ENCODE results near the gene DNAH17.

The DNAH17 gene

DNA sequence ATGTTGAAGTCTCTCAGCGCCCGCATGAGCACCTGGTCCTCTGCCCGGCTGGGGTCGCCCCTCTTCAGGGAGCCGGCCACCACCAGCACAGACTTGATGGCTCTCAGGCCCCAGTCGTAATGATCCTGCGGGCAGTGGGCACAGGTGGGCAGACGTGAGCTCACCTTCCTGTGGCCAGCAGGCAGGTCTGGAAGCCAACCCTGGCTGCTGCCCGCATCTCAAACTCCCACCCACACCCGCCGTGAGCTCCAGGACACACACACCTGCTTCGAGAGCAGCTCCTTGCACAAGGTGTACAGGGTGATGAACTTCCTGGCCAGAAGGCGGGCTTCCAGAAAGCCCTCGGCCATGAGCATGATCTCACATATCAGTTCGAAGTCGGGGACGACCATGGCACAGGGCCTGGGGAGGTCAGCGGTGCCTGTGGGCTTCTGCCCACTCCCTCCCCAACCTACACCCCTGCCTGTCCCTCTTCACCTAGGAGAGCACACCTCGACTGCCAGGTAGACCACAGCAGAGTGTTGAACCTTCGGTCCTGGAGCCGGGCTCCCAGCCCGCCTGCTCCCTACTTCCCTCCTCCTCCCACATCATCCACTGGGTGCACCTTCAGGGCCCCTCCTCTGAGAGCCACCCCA lies 82.4 kb downstream of the DNAH17 start:
- DNase-seq = no peak

DNA sequence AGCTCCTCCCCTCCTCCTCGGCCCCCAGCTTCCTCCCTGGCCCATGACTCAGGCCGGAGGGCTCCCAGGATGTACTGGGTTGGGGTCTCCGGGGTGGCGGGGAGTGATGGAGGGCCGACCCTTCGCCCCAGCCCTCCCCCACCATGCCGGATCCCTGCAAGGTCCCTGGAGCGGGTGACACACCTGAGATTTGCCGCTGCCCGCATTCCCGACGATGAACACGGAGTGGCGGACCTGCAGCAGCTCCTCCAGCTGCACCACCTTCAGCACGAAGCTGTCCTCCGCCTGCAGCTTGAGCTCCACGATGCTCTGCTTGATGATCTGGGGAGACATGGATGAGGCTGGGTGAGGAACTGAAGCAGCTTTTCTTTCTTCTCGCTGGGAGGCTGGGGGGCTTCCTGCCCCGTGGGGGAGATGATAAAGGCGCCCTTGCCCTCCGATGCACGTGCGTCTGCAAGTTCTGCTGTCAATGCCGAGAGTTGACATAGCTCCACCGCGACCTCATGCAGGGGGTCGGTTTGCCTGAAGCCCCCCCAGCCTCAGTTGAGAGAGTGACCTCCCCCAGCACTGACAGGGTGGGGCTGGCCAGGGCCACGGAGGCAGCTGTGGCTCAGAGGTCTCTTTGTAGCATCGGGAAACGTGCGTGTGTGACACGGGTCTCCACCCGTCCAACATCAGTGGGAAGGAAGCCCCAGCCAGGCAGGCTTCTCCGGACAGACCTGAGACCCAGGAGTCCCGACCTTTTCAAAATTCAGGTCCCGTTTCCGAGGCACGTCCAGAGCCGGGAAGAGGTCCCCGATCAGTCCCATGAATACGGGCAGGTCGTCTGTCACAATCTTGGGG lies 83.1 kb downstream of the DNAH17 start:
- DNase-seq = no peak

DNA sequence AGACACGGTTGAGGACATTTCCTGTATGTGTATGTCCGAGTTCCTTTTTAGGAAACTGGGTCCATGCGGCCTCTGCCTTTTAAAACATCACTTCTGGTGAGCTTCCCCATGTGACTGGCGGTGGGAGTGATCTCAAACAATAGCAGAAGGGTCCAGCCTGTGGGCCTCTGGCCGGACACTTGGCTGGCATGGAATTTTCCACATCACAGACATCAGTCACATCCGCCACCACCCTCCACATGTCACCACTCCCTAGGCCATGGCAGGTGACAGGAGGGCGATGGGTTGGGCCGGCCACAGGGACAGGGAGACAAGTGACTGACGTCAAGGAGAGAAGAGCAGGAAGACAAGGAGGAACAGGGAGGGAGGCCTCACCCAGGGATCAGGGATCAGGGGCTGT lies 83.7 kb downstream of the DNAH17 start:
- no peak for DNase-seq

DNA sequence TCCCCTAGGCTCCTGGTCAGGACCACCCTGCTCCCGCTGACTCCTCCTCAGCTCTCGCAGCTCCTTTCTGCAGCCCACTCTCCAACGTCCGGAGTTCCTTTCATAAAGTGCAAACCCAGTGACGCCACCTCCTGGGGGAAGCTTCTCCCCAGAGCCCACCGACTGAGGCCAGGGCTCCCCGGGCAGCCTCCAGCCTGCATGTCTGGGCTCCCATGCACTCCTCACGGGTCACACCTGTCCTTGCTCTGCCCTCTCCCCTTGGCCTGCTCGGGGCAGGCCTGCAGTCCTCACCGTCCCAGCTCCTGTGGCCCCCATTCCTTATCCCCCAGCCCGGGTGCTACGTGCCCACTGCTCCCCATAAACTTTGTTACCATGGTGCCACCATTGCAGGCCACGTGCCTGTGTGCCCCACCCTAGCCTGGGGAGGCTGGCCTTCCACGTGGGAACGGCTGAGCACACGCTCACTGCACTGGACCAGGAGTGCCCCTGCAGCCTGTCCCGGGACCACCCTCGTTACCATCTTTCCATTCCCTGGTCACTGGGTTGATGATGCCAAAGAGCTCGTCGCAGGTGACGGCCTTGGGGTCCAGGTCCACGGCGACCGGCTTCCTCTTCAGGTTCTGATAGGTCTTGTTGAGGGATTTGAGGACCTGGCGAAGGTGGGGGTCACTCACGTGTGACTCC lies 84.9 kb downstream of the DNAH17 start:
- no peak for DNase-seq

DNA sequence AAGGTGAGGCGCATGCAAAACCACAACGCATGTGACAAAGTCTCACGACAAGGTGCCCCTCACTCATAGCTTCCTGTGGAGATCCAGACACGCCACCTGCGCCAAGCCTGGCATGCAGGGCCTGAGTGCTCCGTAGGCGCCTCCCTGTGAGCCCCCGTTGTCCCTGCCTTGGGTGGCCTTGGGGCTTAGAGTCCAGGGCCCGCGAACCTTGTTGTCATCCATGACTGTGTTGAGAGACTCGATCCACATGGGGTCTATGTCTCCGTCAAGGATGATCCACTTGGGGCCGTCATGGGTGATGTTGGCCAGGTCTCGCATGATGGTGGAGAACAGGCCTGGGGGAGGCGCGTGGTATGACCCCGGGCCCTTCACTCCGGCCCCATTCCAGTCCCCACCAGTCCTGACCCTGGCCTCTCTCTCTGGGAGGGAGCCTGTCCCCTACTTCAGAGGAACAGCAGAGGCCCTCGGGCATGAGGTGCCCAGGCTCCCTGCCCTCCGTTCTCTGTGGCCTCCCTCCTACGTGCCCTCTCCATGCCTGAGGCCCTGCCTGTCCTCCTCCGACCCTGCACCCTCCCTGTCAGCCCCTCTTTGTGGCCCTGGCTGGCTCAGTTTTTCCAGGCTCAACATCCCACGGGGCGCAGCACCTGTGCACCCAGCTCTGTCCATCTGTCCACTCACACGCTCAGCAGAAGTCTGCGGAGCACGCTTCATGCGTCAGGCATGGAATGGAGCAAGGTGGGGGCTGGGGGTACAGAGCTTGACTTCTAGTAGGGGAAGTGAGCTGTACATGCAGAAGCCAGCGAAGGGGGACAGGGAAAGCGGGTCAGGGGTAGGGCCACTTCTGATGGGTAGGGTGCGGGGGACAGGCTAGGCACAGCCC lies 85.7 kb downstream of the DNAH17 start:
- no peak for DNase-seq

DNA sequence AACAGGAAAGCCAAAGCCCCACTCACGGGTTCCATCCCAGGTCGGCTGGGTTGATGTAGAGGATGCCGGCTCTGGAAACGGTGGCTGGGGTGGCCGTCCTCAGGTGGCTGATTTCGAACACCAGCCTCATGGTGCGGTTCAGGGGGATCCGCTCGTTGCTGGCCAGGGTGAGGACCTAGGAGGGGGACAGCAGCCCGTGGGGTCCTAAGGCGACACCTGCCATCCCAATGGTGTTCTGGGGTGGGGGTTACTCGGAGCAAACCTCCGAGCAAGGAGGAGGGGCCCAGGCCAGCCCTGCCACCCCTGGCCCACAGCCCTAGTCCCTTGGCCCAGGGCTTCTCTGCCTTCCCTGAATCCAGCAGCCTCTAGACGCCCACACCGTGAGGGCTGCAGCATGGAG lies 86.5 kb downstream of the DNAH17 start:
- DNase-seq = no peak

DNA sequence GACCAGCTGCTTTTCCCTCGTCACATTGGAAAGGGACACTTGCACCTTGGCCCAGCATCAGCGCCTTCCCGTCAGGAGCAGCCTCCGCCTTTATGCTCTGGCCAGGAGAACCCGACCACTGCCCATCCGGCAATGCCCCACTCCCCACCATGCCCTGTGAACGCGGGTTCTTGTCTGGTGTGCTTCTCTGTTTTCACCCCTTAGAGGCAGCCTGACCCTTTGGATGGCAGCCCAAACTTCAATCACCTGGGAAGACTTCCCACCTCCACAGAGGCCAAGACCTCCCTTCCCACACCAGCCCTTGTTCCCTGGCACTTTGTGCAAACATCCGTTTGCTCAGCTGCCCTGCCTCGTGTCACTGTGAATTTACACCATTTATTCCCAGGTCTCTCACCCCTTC lies 87.0 kb downstream of the DNAH17 start:
- DNase-seq = no peak

DNA sequence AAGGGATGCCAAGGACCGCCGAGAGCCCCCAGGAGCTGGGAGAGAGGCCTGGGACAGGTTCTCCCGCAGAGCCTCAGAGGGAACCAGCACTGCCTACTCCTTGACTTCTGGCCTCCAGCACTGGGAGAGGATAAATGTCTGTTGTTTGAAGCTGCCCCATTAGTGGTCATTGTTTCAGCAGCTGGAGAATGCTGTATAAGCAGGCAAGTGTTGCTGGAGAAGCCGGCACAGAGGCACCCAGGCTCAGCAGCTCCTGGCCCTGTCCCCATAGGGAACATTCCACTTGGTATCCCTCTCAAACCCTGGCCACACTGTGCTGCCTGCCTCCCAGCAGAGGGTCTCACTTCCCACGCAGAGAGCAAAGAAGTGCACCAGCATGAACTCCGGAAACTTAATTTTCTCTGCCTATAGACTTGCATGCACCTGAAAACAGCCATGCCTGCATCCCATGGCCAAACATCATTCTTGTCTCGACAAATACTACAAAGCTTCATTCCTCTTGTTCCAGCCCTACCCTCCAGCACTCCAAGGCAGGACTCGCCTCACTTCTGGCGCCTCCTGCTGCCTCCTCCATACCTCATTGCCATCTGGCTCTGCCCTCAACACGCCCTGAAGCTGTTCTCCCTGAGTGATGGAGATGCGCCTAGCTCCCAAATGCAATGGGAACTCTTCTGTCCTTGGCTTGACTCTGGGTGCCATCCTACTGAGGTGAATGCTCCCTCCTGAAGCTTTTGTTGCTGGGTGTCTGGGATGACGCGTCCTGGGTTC lies 88.1 kb downstream of the DNAH17 start:
- no peak for DNase-seq

DNA sequence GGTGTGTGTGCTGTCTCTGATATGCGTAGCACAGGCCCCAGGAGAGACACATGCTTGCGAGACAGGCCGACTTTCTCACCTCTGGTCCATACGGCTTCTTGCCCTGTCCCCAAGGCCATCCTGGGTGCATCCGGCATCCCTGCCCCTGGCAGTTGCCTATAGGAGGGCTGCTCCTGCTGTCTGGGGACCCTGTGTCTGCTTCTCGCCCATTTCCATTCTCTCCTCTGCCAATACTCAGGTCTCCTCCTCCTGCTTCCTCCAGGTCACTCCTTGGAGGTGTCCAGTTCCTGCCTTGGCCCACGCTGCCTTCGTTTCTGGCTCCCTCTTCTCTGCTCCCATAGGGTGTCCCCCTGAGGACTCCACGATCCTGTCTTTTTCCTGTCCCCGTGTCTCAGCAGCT lies 89.0 kb downstream of the DNAH17 start:
- DNase-seq = no peak

DNA sequence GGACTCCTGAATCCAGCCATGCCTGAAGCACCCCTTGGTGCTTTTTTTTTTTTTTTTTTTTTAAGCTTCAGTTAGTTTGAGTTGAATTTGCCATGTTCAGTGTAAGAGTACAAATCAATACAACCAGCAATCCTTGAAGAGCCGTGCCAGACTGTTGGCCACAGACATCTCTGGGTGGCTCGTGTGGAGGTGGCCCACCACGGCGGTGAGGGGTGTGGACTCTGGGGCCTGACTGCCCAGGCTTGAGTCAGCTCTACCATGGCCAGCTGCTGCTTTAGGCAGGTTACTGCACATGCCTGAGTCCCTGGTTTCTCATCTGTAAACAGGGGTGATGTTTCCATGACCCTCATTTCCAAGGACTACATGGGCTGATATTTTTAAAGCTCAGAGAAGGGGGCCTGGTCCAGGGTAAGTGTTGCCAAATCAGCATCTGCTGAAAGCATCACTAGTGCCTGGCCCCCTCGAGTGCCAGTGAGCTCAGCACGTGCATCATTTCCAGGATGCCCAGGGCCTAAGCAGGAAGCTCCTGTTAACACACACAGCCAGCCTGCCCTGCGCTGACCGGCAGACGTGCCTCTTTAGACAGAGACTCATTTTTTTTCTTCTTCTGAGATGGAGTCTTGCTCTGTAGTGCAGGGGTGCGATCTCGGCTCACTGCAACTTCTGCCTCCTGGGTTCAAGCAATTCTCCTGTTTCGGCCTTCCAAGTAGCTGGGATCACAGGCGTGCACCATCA lies 90.1 kb downstream of the DNAH17 start:
- DNase-seq = no peak

DNA sequence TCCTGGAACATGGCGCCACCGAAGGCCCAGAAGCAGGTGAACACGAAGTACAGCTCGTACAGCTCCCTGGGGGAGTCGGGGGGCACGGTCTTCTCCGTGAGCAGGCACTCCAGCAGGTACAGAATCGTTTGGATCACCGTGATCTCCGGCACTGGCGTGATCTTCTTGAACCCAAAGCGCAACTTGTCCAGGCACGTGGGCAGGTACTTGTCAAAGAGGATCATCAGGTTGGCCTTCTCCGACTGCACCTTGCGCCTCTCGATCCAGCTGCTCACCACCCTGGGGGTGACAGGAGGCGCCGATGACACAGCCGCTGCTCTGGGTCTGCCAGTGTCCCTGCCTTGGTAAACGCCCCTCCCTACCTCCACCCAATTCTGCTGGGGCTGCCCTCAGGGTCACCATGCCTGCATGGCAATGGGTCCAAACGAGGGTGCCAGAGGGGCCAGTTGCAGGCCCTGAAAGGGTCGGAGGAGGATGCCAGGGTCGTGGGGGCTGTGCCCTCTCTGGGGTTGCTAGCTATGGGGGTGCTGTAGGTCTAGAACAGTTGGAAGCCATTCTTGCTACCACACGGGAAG lies 90.9 kb downstream of the DNAH17 start:
- no peak for DNase-seq

DNA sequence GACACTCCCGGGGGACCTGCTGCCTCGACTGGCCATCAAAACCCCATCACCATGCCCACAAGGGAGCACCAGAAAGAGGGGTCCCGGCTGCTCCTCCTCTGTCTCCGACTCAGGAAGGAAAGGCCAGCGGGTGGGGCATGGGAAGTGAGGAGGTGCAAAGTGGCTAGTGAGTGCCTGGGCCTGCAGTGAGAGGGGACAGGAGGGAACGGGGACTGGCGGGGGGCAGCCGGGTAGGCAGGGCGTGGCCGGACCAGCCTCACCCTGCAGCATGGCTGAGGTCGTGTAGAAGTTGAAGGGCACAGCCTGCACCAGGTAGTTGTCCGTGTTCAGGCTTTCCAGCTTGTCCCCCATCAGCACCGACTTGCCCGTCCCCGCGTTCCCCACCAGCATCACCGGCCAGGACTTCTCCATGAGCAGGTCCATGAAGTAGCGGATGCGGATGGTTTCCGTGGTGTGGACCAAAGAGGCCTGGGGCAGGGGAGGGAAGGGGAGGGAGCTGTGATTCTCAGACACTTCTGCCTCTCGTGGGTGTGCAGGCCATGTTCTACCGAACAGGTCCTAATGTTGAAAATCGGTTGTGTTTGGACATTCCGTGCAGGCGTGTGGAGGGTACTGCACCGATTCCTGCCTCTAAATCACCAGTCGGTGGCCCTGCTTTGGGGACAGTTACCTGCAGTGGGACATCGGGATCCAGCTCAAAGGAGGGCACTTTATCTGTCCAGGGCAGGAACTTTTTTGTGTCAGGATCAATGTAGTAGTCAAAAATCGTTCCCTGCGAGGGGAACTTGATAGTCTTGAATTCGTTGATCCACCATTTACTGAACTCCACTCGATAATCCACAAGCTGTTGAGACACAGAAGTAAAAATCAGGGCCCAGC lies 91.7 kb downstream of the DNAH17 start:
- no peak for DNase-seq

DNA sequence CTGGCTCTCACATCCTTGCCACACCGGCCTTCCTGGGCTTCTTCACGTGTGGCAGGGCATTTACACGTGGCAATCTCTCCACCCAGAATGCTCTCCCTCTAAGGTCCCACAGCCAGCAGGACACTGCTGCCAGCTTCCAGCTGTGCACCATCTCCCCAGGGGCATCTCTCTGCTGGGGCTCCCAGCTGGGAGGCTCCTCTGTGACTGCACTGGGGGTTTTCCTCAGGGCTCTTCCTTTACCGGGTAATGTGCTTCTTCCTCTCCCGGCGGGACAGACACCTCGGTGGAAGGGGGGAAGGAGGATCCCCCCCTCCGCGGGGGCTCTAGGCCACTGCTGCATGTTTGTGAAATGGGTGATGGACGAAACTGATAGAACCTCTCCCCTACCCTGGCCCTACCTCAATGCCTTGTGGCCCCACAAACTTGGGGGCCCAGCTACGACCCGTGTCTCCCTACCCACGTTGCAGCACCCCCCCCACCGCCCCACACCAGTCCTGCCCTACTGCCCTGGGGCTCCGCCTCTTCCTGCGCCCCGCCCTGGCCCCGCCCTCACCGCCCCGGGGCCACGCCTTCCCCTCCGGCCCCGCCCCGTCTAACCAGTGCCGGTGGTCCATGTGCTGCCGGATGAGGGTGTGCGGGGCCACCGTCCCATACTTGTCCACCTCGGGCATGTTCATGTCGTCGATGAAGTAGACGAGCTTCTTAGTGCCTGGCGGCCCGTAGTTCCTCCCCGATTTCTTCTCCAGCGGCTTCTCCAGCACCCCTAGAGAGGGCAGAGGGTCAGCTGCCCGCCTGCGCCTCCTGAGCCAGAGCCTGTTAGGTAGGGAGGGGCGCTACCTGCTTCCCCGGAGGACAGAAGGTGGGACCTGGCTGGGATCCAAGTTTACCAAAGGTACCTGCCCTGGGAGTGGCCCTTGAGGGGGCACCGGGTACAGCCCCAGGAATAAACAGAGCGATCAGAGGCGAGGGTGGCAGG lies 92.6 kb downstream of the DNAH17 start:
- no peak for DNase-seq

DNA sequence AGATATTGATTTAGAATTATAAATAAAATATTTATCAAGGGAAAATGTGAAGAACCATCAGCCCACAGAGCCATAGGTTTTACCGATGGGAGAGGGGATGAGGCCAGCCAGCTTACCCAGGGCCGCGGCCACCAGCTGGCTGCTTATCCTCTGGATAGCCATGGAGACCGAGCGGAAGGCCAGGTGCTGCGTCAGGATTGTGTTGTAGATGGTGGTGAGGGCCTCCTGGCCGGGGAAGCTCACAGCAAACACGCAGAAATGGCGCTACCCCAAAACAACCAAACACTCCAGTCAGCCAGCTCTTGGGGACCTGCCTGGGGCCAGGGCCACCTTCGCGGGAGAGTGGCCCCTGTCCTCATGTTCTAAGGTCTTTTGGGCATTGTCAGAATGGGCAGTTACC lies 97.8 kb downstream of the DNAH17 start:
- DNase-seq = no peak

DNA sequence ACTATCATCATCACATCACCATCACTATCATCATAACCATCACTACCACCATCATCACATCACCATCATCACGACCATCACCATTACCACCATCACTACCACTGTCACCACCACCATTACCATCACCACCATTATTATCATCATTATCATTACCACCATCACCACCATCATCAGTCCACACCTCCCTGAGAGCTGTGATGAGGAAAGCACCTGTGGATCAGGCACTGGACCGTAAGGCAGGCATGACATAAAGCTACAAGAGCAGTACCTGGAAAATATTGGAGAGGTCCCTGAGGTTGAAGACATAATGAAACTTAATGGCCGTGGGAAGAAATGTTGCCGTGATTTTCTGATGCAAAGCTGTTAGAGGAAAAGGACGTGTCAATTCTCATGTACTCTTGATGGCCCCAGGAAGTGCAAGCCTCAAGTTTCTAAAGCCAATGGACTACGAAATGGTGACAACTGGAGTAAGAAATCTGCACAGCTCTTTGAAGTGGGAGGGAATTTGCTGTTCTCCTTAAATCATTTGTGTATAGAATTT lies 98.4 kb downstream of the DNAH17 start:
- DNase-seq = no peak

DNA sequence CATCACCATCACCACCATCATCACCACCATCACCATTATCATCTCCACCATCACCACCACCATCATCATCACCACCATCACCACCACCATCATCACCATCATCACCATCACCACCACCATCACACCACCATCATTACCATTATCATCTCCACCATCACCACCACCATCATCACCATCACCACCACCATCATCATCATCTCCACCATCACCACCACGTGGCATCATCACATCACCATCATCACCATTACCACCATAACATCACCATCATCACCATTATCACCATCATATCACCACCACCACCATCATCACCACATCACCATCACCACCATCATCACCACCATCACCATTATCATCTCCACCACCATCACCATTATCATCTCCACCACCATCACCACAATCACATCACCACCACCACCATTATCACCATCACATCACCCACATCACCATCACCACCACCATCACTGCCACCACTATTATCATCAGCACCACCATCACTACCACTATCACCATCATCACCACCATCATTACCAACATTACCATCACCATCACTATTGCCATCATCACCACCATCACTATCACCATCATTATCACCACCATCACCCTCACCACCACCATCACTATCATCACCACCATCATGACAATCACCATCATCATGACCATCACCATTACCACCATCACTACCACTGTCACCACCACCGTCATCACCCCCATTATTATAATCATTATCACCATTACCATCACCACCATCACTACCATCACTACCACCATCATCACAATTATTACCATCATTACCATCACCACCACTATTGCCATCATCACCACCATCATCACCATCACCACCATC lies 99.1 kb downstream of the DNAH17 start:
- no peak for DNase-seq

DNA sequence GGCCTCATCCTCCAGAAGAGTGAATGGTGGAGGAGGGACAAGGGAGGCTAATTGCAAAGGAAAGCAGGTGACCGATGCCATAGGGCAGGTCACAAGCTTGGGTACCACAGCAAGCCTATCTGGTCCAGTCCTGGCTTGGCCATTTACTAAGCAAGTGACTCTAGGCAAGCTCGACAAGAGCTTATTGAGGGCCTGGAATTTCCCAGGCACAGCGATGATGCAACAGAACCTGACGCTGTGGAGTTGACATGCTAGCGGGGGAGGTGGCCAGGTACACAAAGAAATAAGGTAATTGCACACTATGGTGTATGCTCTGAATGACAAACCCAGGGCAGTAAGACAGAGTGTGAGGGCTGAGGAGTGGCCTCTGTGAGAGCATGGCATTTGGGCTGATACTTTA lies 100.2 kb downstream of the DNAH17 start:
- no peak for DNase-seq

DNA sequence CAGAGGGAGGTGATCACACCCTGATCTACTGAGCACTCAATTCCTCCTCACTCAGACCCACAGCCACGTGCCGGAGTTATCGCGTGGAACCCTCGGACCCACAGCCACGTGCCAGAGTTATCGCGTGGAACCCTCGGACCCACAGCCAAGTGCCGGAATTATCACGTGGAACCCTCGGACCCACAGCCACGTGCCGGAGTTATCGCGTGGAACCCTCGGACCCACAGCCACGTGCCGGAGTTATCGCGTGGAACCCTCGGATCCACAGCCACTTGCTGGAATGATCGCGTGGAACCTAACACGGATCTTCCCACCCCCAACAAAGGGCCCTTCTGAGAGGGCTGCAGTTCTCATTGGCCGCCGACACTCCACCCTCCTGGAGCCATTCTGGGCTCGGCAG lies 101.0 kb downstream of the DNAH17 start:
- DNase-seq = no peak

Data from KG1 (cell line).